Astrocyte of the cerebellum (primary cell): ENCODE data around the gene MFAP1.

ENCODE experiments used
- DNase-seq: peaks from one replicate; pipeline ENCODE4 v3.0.0-alpha.2; 2011; ENCODE audit warnings: low read depth
- H3K4me3 ChIP-seq: 2 replicates; pipeline ENCODE4 v1.5.1; 2011; ENCODE audit warnings: mild to moderate bottlenecking, low read depth, low read length, moderate library complexity
- in situ Hi-C: cut with HindIII; loops from 2 replicates; pipeline ENCODE4 v1.10.0; 2017; ENCODE audit warnings: low sequenced_read_pairs
- TF ChIP-seq, protein P1 (sequence below): IDR thresholded peaks from 2 replicates; pipeline ENCODE4 v1.5.1; 2012; ENCODE audit warnings: low read length, low read depth, moderate library complexity, mild to moderate bottlenecking; ENCODE audit errors: missing control alignments

MFAP1 gene

GRCh38 chr15:43774062-43774461 is 50.4 kb downstream of the MFAP1 start:
- DNase-seq, result no peak
- TF ChIP-seq, protein P1, sequence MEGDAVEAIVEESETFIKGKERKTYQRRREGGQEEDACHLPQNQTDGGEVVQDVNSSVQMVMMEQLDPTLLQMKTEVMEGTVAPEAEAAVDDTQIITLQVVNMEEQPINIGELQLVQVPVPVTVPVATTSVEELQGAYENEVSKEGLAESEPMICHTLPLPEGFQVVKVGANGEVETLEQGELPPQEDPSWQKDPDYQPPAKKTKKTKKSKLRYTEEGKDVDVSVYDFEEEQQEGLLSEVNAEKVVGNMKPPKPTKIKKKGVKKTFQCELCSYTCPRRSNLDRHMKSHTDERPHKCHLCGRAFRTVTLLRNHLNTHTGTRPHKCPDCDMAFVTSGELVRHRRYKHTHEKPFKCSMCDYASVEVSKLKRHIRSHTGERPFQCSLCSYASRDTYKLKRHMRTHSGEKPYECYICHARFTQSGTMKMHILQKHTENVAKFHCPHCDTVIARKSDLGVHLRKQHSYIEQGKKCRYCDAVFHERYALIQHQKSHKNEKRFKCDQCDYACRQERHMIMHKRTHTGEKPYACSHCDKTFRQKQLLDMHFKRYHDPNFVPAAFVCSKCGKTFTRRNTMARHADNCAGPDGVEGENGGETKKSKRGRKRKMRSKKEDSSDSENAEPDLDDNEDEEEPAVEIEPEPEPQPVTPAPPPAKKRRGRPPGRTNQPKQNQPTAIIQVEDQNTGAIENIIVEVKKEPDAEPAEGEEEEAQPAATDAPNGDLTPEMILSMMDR, result no peak
- in situ Hi-C loops, result no loop called here
- no peak overlapping the region for H3K4me3 ChIP-seq

GRCh38 chr15:43772624-43773023 is 51.9 kb downstream of the MFAP1 start:
- DNase-seq, result no peak
- TF ChIP-seq, protein P1, result no peak
- no peak overlapping the region for H3K4me3 ChIP-seq
- in situ Hi-C loops, result no loop called here

DNA sequence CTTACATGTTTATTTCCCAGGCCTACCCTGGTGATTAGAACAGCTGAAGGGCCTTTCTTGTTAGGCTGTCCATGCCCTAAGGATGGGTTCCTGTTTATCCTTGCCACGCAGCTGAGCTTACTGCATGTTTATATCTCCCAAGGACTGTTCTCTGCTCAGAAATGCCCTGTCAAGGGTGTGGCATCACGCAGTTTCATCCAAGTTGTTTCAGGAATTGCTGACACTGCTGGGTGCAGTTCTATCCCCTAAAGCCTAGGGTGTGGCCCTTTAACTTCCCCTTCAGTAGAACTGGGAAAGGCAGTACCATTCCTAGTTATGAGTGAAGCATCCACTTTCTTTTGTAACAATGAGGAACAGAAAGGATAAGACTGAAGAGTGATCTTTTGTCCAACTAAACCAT is 52.7 kb downstream of the MFAP1 start:
- in situ Hi-C loops, result no loop called here
- TF ChIP-seq, protein P1, result no peak
- H3K4me3 ChIP-seq, result no peak overlapping the region
- DNase-seq, result no peak

- TF ChIP-seq, protein P1, result peak; percentile 90
- H3K4me3 ChIP-seq, result no peak overlapping the region
- DNase-seq, result no peak
- in situ Hi-C loops, result no loop called here
These were observed 54.8 kb downstream of the MFAP1 start for GRCh38 chr15:43769584-43770228.

GRCh38 chr15:43763819-43764446 is 60.6 kb downstream of the MFAP1 start:
- TF ChIP-seq, protein P1, result no peak
- H3K4me3 ChIP-seq, result no peak overlapping the region
- no peak for DNase-seq
- in situ Hi-C loops, result no loop called here

- TF ChIP-seq, protein P1, result no peak
- in situ Hi-C loops, result no loop called here
- no peak overlapping the region for H3K4me3 ChIP-seq
- DNase-seq, result no peak
These were observed 61.7 kb downstream of the MFAP1 start for GRCh38 chr15:43762824-43763223.
